Liver (tissue), 9 donors: ENCODE results near the gene PIK3R6. TPM values are rescaled to one million over a fixed set of nuclear protein-coding genes. Genes with fewer than 3 reads are reported as not detected.

Experiments
- DNase-seq: peaks from one replicate; pipeline ENCODE4 v3.0.0-alpha.2; 2017; ENCODE audit warnings: low spot score
- H3K27ac ChIP-seq, 2 donors: one replicate each; pipeline ENCODE4 v1.7.0; 2013; ENCODE audit warnings: inconsistent platforms in 2 of 2, low read length in 2 of 2, control low read depth in 1 of 2, low read depth in 1 of 2, mild to moderate bottlenecking in 1 of 2
- H3K27me3 ChIP-seq, 4 donors: one replicate each; pipeline versions ENCODE4 v1.6.1 to v1.7.0; 2013; ENCODE audit warnings: low read length in 3 of 4, inconsistent platforms in 1 of 4, mild to moderate bottlenecking in 1 of 4, moderate library complexity in 1 of 4; ENCODE audit not compliant: control insufficient read depth in 4 of 4, insufficient read depth in 4 of 4
- H3K36me3 ChIP-seq, 4 donors: one replicate each; pipeline versions ENCODE4 v1.6.1 to v1.7.0; 2013; ENCODE audit warnings: low read length in 3 of 4, mild to moderate bottlenecking in 3 of 4, low read depth in 1 of 4, moderate library complexity in 1 of 4; ENCODE audit not compliant: control insufficient read depth in 4 of 4, insufficient read depth in 3 of 4
- H3K4me1 ChIP-seq, 4 donors: one replicate each; pipeline versions ENCODE4 v1.6.1 to v1.7.0; 2013; ENCODE audit warnings: low read length in 3 of 4, mild to moderate bottlenecking in 3 of 4, moderate library complexity in 1 of 4; ENCODE audit not compliant: control insufficient read depth in 4 of 4, insufficient read depth in 4 of 4
- H3K4me3 ChIP-seq, 3 donors: one replicate each; pipeline versions ENCODE4 v1.6.1 to v1.7.0; 2013; ENCODE audit warnings: low read length in 3 of 3, control low read depth in 1 of 3, low read depth in 1 of 3, mild to moderate bottlenecking in 1 of 3
- H3K9ac ChIP-seq, 2 donors: one replicate each; pipeline ENCODE4 v1.7.0; 2013; ENCODE audit warnings: low read length in 2 of 2, mild to moderate bottlenecking in 2 of 2, moderate library complexity in 2 of 2, control low read depth in 1 of 2, low read depth in 1 of 2
- H3K9me3 ChIP-seq, 4 donors: one replicate each; pipeline versions ENCODE4 v1.6.1 to v1.7.0; 2013; ENCODE audit warnings: low read length in 3 of 4; ENCODE audit not compliant: control insufficient read depth in 4 of 4
- EGR1 ChIP-seq, 2 donors: IDR thresholded peaks; 2 replicates each; pipeline ENCODE4 v1.6.1; 2016 to 2018; ENCODE audit warnings: antibody characterized with exemption in 2 of 2, low read depth in 2 of 2
- FOXA1 ChIP-seq: IDR thresholded peaks from 2 replicates; pipeline ENCODE4 v1.6.1; 2016; ENCODE audit warnings: antibody characterized with exemption
- FOXA2 ChIP-seq: IDR thresholded peaks from 2 replicates; pipeline ENCODE4 v1.6.1; 2016; ENCODE audit warnings: antibody characterized with exemption
- GABPA ChIP-seq, 2 donors: IDR thresholded peaks in 1 of 2; conservative IDR thresholded peaks in 1 of 2; 2 replicates each; pipeline ENCODE4 v1.6.1; 2016; ENCODE audit warnings: antibody characterized with exemption in 2 of 2, mild to moderate bottlenecking in 1 of 2, moderate library complexity in 1 of 2
- HNF4A ChIP-seq, 2 donors: conservative IDR thresholded peaks; 2 replicates each; pipeline ENCODE4 v1.6.1; 2016; ENCODE audit warnings: antibody characterized with exemption in 2 of 2, mild to moderate bottlenecking in 2 of 2
- NR2F2 ChIP-seq: IDR thresholded peaks from 2 replicates; pipeline ENCODE4 v1.6.1; 2016; ENCODE audit warnings: antibody characterized with exemption
- RAD21 ChIP-seq, 2 donors: IDR thresholded peaks; 2 replicates each; pipeline ENCODE4 v1.6.1; 2016; ENCODE audit warnings: antibody characterized with exemption in 2 of 2, mild to moderate bottlenecking in 2 of 2
- RXRA ChIP-seq, 2 donors: IDR thresholded peaks; 2 replicates each; pipeline ENCODE4 v1.6.1; 2017 to 2018; ENCODE audit warnings: antibody characterized with exemption in 2 of 2, mild to moderate bottlenecking in 1 of 2
- SP1 ChIP-seq: IDR thresholded peaks from 2 replicates; pipeline ENCODE4 v1.6.1; 2018; ENCODE audit warnings: antibody characterized with exemption, mild to moderate bottlenecking
- whole genome bisulfite sequencing: extraction: QIAGEN DNeasy Blood & Tissue Kit; methylation state at CpG from one replicate; pipeline ENCODE4 v1.1.7; 2013; 5-methylcytosine and 5-hydroxymethylcytosine counted together
- polyA plus RNA-seq, 2 donors: library from polyadenylated mRNA; stranded (reverse) in 1 of 2; unstranded in 1 of 2; fragments of 200-250 nt in 1 of 2; fragments of >200 nt in 1 of 2; fragmentation: Nextera tagmentation in 1 of 2; extraction: Ambion mirVana in 1 of 2; gene quantifications; one replicate each; pipeline versions ENCODE4 v1.2.1 to v1.2.3, GENCODE V29; 2013 to 2015
- total RNA-seq, 2 donors: library from RNA; depleted of rRNA; stranded (reverse); fragments of >200 nt; gene quantifications; one replicate each; pipeline ENCODE4 v1.2.3, GENCODE V29; 2014
- TF ChIP-seq, protein P1 (sequence below): IDR thresholded peaks from 2 replicates; pipeline ENCODE4 v1.6.1; 2016; ENCODE audit warnings: antibody characterized with exemption
- TF ChIP-seq, protein P2 (sequence below): IDR thresholded peaks from 2 replicates; pipeline ENCODE4 v1.6.1; 2016; ENCODE audit warnings: antibody characterized with exemption, mild to moderate bottlenecking
- TF ChIP-seq, protein P3 (sequence below): fragments of 150-350 bp; IDR thresholded peaks from 2 replicates; pipeline ENCODE4 v1.5.1; 2017; ENCODE audit warnings: improper control_type of control experiment, low read depth, low read length; ENCODE audit not compliant: missing input control
- donor health status: healthy.
- donor health status: healthy.
- donor health status: healthy.
- donor health status: healthy.
- donor health status: healthy.

PIK3R6 gene
- total and polyA plus RNA-seq, 4 donors: 0.15 to 0.37 (median 0.18) TPM

DNA sequence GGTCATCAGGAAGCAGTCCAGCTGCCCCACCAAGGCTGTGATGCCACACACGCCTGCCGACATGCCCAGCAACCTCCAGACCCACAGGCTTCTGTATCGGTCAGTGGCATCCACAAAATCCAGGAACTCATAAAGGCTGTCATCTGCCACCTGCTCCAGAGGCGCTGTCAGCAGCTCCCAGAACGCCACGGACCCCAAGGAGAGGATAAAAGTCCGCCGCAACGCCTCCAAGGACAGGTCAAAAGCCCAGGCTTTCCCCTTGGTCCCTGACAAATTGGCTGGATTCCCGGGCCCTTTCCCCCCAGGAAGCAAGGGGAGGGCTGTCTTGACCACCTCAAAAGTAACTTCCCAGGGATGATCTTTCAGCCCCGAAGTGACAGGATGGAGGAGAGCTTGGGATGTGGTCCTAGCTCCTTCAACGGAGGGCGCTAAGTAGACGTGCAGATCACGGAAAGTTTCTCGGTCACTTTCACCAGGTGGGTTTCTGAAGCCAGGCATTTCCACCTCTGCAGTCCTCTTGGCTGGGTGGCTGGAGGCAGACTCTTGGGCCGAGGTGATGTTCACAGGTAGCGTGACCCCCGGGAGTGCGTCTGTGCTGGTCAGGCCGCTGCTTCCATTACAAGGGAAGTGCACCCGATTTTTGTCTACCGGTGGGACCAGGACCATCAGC lies 69.2 kb downstream of the PIK3R6 start:
- no peak for DNase-seq
- H3K4me3 ChIP-seq: no peak overlapping the region
- WGBS: 65% methylated on average over 23 of the region's 23 CpGs

DNA sequence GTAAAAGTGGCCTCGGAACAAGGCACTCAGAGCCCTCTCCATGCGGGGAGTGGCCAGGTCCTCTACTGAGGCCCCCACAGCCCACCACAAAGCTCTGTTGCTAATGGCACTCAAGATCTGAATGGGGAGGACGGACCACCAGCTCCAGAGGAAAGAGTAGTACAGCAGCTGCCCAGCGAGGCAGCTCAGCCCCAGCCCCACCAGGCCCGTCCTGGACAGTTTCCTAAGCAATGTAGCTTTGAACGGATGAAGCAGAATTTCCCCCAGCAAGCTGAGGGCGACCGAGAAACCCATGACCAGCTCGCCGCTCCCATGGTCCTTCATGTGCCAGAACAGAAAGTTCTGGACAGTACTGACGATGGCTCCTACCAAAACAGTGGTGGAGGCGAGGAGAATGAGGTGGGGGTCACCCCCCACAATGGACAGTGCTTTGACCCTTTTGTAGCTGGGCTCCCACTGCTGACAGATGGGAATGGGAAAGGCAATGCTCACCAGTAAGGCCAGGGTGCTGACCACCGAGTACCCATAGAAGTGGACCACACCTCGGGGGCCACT lies 69.8 kb downstream of the PIK3R6 start:
- H3K36me3 ChIP-seq: no peaks in the 10 kb centered on the region
- WGBS: 91% methylated on average over 14 of the region's 14 CpGs
- no peak for DNase-seq
- no peak overlapping the region for H3K27ac ChIP-seq
- H3K4me3 ChIP-seq: no peak overlapping the region
- peaks cover 0 to 4% (median 0%) of the 10 kb centered on the region in 4 donors for H3K27me3 ChIP-seq
- H3K9me3 ChIP-seq: no peaks in the 10 kb centered on the region
- H3K9ac ChIP-seq: no peak overlapping the region
- no peak for TF ChIP-seq EGR1 (IDR thresholded peaks at IDR 0.05; ENCODE audit: low read depth in 2 of 2)
- TF ChIP-seq FOXA2: no peak
- no peak for TF ChIP-seq RAD21 (IDR thresholded peaks at IDR 0.05)
- TF ChIP-seq, protein P1, sequence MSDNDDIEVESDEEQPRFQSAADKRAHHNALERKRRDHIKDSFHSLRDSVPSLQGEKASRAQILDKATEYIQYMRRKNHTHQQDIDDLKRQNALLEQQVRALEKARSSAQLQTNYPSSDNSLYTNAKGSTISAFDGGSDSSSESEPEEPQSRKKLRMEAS: no peak
- TF ChIP-seq GABPA (IDR thresholded peaks at IDR 0.05 in 1 of 2, conservative IDR thresholded peaks at IDR 0.05 in 1 of 2): no peak
- no peak for TF ChIP-seq FOXA1
- peaks cover 0 to 4% (median 2%) of the 10 kb centered on the region in 4 donors for H3K4me1 ChIP-seq

More for the DNA sequence above, 69.2 kb downstream of the PIK3R6 start:
- Histone ChIP-seq H3K9me3 (no peaks in the 10 kb centered on the region), H3K9ac (no peak overlapping the region), H3K36me3 (no peaks in the 10 kb centered on the region), H3K27ac (no peak overlapping the region), H3K4me1 (peaks cover 0 to 4% (median 2%) of the 10 kb centered on the region in 4 donors), H3K27me3 (peaks cover 0 to 4% (median 0%) of the 10 kb centered on the region in 4 donors)
- TF ChIP-seq RAD21 (IDR thresholded peaks at IDR 0.05) (no peak), RXRA (IDR thresholded peaks at IDR 0.05) (no peak), HNF4A (conservative IDR thresholded peaks at IDR 0.05) (no peak), SP1 (no peak)
- TF ChIP-seq, protein P2, sequence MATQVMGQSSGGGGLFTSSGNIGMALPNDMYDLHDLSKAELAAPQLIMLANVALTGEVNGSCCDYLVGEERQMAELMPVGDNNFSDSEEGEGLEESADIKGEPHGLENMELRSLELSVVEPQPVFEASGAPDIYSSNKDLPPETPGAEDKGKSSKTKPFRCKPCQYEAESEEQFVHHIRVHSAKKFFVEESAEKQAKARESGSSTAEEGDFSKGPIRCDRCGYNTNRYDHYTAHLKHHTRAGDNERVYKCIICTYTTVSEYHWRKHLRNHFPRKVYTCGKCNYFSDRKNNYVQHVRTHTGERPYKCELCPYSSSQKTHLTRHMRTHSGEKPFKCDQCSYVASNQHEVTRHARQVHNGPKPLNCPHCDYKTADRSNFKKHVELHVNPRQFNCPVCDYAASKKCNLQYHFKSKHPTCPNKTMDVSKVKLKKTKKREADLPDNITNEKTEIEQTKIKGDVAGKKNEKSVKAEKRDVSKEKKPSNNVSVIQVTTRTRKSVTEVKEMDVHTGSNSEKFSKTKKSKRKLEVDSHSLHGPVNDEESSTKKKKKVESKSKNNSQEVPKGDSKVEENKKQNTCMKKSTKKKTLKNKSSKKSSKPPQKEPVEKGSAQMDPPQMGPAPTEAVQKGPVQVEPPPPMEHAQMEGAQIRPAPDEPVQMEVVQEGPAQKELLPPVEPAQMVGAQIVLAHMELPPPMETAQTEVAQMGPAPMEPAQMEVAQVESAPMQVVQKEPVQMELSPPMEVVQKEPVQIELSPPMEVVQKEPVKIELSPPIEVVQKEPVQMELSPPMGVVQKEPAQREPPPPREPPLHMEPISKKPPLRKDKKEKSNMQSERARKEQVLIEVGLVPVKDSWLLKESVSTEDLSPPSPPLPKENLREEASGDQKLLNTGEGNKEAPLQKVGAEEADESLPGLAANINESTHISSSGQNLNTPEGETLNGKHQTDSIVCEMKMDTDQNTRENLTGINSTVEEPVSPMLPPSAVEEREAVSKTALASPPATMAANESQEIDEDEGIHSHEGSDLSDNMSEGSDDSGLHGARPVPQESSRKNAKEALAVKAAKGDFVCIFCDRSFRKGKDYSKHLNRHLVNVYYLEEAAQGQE: no peak

DNA sequence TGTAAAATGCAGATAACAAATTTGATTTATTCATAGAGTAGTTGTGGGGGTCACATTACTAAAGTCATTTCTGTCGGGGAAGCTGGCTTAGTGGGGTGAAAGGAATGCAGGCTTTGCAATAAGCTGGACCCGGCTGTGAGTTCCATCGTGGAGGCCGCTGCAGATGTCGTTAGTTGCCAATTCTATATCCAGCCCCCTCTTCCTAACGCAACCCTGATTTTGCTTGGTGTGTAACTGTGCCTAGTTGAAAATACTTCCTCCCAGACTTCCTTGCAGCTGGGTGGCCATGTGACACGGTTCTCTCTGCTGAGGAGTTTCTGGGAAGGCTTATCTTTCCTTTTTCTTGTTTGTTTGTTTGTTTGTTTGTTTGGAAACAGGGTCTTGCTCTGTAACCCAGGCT lies 72.8 kb downstream of the PIK3R6 start:
- DNase-seq: no peak
- Histone ChIP-seq H3K9me3 (no peaks in the 10 kb centered on the region), H3K36me3 (no peaks in the 10 kb centered on the region), H3K4me3 (no peak overlapping the region), H3K27ac (no peak overlapping the region), H3K27me3 (peaks cover 0 to 4% (median 0%) of the 10 kb centered on the region in 4 donors), H3K9ac (no peak overlapping the region), H3K4me1 (peaks cover 0 to 4% (median 2%) of the 10 kb centered on the region in 4 donors)
- WGBS: 65% methylated on average over 7 of the region's 7 CpGs
- TF ChIP-seq NR2F2 (no peak), FOXA2 (no peak), FOXA1 (no peak), GABPA (IDR thresholded peaks at IDR 0.05 in 1 of 2, conservative IDR thresholded peaks at IDR 0.05 in 1 of 2) (no peak), EGR1 (IDR thresholded peaks at IDR 0.05; ENCODE audit: low read depth in 2 of 2) (no peak)
- TF ChIP-seq, protein P3, sequence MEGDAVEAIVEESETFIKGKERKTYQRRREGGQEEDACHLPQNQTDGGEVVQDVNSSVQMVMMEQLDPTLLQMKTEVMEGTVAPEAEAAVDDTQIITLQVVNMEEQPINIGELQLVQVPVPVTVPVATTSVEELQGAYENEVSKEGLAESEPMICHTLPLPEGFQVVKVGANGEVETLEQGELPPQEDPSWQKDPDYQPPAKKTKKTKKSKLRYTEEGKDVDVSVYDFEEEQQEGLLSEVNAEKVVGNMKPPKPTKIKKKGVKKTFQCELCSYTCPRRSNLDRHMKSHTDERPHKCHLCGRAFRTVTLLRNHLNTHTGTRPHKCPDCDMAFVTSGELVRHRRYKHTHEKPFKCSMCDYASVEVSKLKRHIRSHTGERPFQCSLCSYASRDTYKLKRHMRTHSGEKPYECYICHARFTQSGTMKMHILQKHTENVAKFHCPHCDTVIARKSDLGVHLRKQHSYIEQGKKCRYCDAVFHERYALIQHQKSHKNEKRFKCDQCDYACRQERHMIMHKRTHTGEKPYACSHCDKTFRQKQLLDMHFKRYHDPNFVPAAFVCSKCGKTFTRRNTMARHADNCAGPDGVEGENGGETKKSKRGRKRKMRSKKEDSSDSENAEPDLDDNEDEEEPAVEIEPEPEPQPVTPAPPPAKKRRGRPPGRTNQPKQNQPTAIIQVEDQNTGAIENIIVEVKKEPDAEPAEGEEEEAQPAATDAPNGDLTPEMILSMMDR: no peak
- TF ChIP-seq, protein P2: no peak
